ENCODE results near the gene HERPUD2. TPM values are rescaled to one million over a fixed set of nuclear protein-coding genes. Genes with fewer than 3 reads are reported as not detected.

The HERPUD2 gene
- total and polyA plus RNA-seq, 2 of the 8 experiments (the other 6 are each of a cell fraction or from before 2014, with no cell fraction given): 18.3 to 27.3 TPM

GRCh38 chr7:35645691-35646090, 49.2 kb downstream of the HERPUD2 start:
- H3K4ac ChIP-seq (replicated peaks; ENCODE audit: insufficient read length, low read depth, low read length): no peak overlapping the region
- H3K79me1 ChIP-seq (ENCODE audit: low read depth, low read length): peaks cover 5% of the 10 kb centered on the region; the same call in 1 of the 2 replicates
- no peak overlapping the region for H3K18ac ChIP-seq (ENCODE audit: extremely low read depth, low read length)
- H3K27ac ChIP-seq (ENCODE audit: low read depth, low read length): no peak overlapping the region
- no peak overlapping the region for H2BK20ac ChIP-seq (ENCODE audit: low read length)
- peaks cover 0 to 3% of the 10 kb centered on the region in 2 experiments for H4K20me1 ChIP-seq (replicated peaks in 1 of 2; ENCODE audit: control insufficient read depth in 1 of 2, insufficient read depth in 2 of 2, low read length in 2 of 2)
- ChIA-PET CTCF (ENCODE audit: partially characterized antibody) (interaction anchor here (0.9 to 1.5 kb wide), 3 partner anchors 10 to 21 kb away, joined by 3 to 6 read pairs (median 3); no protein-coding TSS in a partner anchor), POLR2A (ENCODE audit: partially characterized antibody) (no interaction called here)
- H3K9ac ChIP-seq (replicated peaks in 1 of 4; ENCODE audit: extremely low read depth in 1 of 4, low read depth in 3 of 4, low read length in 3 of 4): no peak overlapping the region
- no peak overlapping the region for H2BK120ac ChIP-seq (replicated peaks; ENCODE audit: low read depth, low read length)
- H3K4me1 ChIP-seq (replicated peaks in 1 of 4; ENCODE audit: control insufficient read depth in 3 of 4, insufficient read depth in 4 of 4, low read length in 3 of 4): peaks cover 2 to 8% (median 5%) of the 10 kb centered on the region in 4 experiments; a peak in 5 of 7 replicates
- H3K56ac ChIP-seq (replicated peaks; ENCODE audit: insufficient read length, low read depth, low read length): no peak overlapping the region
- H3K79me2 ChIP-seq (ENCODE audit: control insufficient read depth in 1 of 2, insufficient read depth in 2 of 2, low read length in 2 of 2): peaks cover 0 to 12% of the 10 kb centered on the region in 2 experiments; a peak in 2 of 4 replicates
- H3K14ac ChIP-seq (ENCODE audit: insufficient read length): no peak overlapping the region
- H2BK12ac ChIP-seq (ENCODE audit: low read depth, low read length): no peak overlapping the region
- no peaks in the 10 kb centered on the region for H3K23me2 ChIP-seq (ENCODE audit: low read depth, low read length)
- FAIRE-seq: no peak
- no peak overlapping the region for H4K5ac ChIP-seq (ENCODE audit: insufficient read length, low read depth, low read length)
- no peak overlapping the region for H2BK15ac ChIP-seq (ENCODE audit: low read length)
- no peak overlapping the region for H4K8ac ChIP-seq (ENCODE audit: extremely low read depth, insufficient read depth, low read length)
- WGBS, 2 experiments (ENCODE audit: extremely low coverage in 1 of 2, insufficient coverage in 1 of 2, insufficient read length in 1 of 2, insufficient replicate concordance in 2 of 2, low coverage in 1 of 2, low lambda C conversion rate in 2 of 2, missing lambda C conversion rate in 1 of 2): 94% methylated on average over 4 of the region's 4 CpGs; no CpG with 5 or more reads in 1 of the 2 experiments
- H3K27me3 ChIP-seq (replicated peaks in 1 of 4; ENCODE audit: control insufficient read depth in 3 of 4, extremely low read depth in 1 of 4, insufficient read depth in 3 of 4, low read length in 3 of 4): no peaks in the 10 kb centered on the region
- no peak overlapping the region for H3K23ac ChIP-seq (ENCODE audit: insufficient read length)
- no peak overlapping the region for H4K91ac ChIP-seq (replicated peaks; ENCODE audit: insufficient read length, low read length)
- H3K36me3 ChIP-seq (ENCODE audit: control insufficient read depth in 2 of 4, insufficient read depth in 4 of 4, low read length in 3 of 4): no peaks in the 10 kb centered on the region
- no peak overlapping the region for H2AFZ ChIP-seq (ENCODE audit: low read length)
- no peak overlapping the region for H3K4me3 ChIP-seq (ENCODE audit: extremely low read depth in 1 of 4, insufficient read depth in 2 of 4, low read depth in 3 of 4, low read length in 4 of 4)
- no peak overlapping the region for H2BK5ac ChIP-seq (ENCODE audit: low read depth, low read length)
- no peak for DNase-seq (ENCODE audit: low read depth in 1 of 2, low spot score in 2 of 2)
- H3K4me2 ChIP-seq (ENCODE audit: insufficient read depth in 1 of 2, low read depth in 2 of 2, low read length in 2 of 2): no peak overlapping the region
- no peaks in the 10 kb centered on the region for H3K9me3 ChIP-seq (ENCODE audit: insufficient read depth in 2 of 2, low read depth in 1 of 2, low read length in 1 of 2)
- no peak overlapping the region for H2AK5ac ChIP-seq (ENCODE audit: low read depth, low read length)
- TF ChIP-seq SP1 (IDR thresholded peaks at IDR 0.05; ENCODE audit: low read depth, low read length): no peak

All from H1 (cell line).